ENCODE results near the gene MYOZ2.

MYOZ2 gene

GRCh38 chr4:119135721-119136121 lies at the start of gene MYOZ2:
Gene MYOZ2, plus strand, starts transcription at chr4:119135832. Its CDS starts 694 bp downstream, at chr4:119136526.
- DNase-seq, result no peak

GRCh38 chr4:119087121-119087520 lies 48.5 kb upstream of the MYOZ2 start:
- no peak for DNase-seq

GRCh38 chr4:119087656-119088055 lies 48.0 kb upstream of the MYOZ2 start:
- no peak for DNase-seq

GRCh38 chr4:119093042-119093827 lies 42.4 kb upstream of the MYOZ2 start:
- DNase-seq, result no peak

GRCh38 chr4:119097282-119097900 lies 38.2 kb upstream of the MYOZ2 start:
- DNase-seq, result no peak

- no peak for DNase-seq
These were observed 37.3 kb upstream of the MYOZ2 start for GRCh38 chr4:119098306-119098705.

GRCh38 chr4:119099227-119099810 lies 36.3 kb upstream of the MYOZ2 start:
- no peak for DNase-seq

GRCh38 chr4:119100655-119101054 lies 35.0 kb upstream of the MYOZ2 start:
- no peak for DNase-seq

- no peak for DNase-seq
These were observed 32.4 kb upstream of the MYOZ2 start for GRCh38 chr4:119103263-119103662.

GRCh38 chr4:119104644-119105273 lies 30.9 kb upstream of the MYOZ2 start:
- DNase-seq, result no peak

GRCh38 chr4:119105605-119106004 lies 30.0 kb upstream of the MYOZ2 start:
- DNase-seq, result no peak

- no peak for DNase-seq
These were observed 29.3 kb upstream of the MYOZ2 start for GRCh38 chr4:119106036-119107000.

- no peak for DNase-seq
These were observed 25.5 kb upstream of the MYOZ2 start for GRCh38 chr4:119110121-119110520.

GRCh38 chr4:119111296-119111695 lies 24.3 kb upstream of the MYOZ2 start:
- no peak for DNase-seq

GRCh38 chr4:119113033-119113655 lies 22.5 kb upstream of the MYOZ2 start:
- DNase-seq, result no peak

- no peak for DNase-seq
These were observed 19.6 kb upstream of the MYOZ2 start for GRCh38 chr4:119116021-119116420.

GRCh38 chr4:119116925-119117900 lies 18.4 kb upstream of the MYOZ2 start:
- DNase-seq, result no peak

- no peak for DNase-seq
These were observed 17.2 kb upstream of the MYOZ2 start for GRCh38 chr4:119118397-119118796.

GRCh38 chr4:119124352-119124751 lies 11.3 kb upstream of the MYOZ2 start:
- DNase-seq, result no peak

GRCh38 chr4:119125931-119126330 lies 9.7 kb upstream of the MYOZ2 start:
- no peak for DNase-seq

- DNase-seq, result no peak
These were observed 7.5 kb upstream of the MYOZ2 start for GRCh38 chr4:119128148-119128547.
